Activated T-helper 17 cell treated with anti-CD3 and anti-CD28 coated beads, Interleukin-2, amount 50 U/mL, for 72 hours (primary cell): ENCODE data around the gene MRPL33. TPM values are rescaled to one million over a fixed set of nuclear protein-coding genes. Genes with fewer than 3 reads are reported as not detected.

Experiments
- ATAC-seq: fragments of 150-1000 bp; cut with Tn5 transposase; replicated peaks from 2 replicates; pipeline ENCODE4 v1.10.0; 2021; ENCODE audit warnings: mild to moderate bottlenecking, moderate library complexity
- H3K27ac Mint-ChIP-seq: one replicate; pipeline ENCODE4 v1.8.0; 2022; ENCODE audit warnings: mixed read lengths
- H3K27me3 Mint-ChIP-seq: one replicate; pipeline ENCODE4 v1.8.0; 2022; ENCODE audit warnings: mixed read lengths
- H3K36me3 Mint-ChIP-seq: one replicate; pipeline ENCODE4 v1.8.0; 2022; ENCODE audit warnings: low read depth, mild to moderate bottlenecking, mixed read lengths
- H3K4me1 Mint-ChIP-seq: one replicate; pipeline ENCODE4 v1.8.0; 2022; ENCODE audit warnings: mixed read lengths
- H3K4me3 Mint-ChIP-seq: one replicate; pipeline ENCODE4 v1.8.0; 2022; ENCODE audit warnings: mild to moderate bottlenecking, mixed read lengths
- H3K9me3 Mint-ChIP-seq: one replicate; pipeline ENCODE4 v1.8.0; 2022; ENCODE audit warnings: mixed read lengths
- total RNA-seq, 2 donors: library from RNA; stranded (reverse); gene quantifications; one replicate each; pipeline ENCODE4 v1.2.3, GENCODE V29; 2022

The MRPL33 gene
- total RNA-seq, 2 donors from 2014 or later: 53.1 to 76.3 TPM

- peaks cover 83% of the 10 kb centered on the region for H3K36me3 Mint-ChIP-seq
These were observed 5.2 kb downstream of the MRPL33 start for GRCh38 chr2:27776696-27777095.

GRCh38 chr2:27779417-27780055, 8.0 kb downstream of the MRPL33 start:
- H3K9me3 Mint-ChIP-seq: no peaks in the 10 kb centered on the region
- H3K36me3 Mint-ChIP-seq: peaks cover 73% of the 10 kb centered on the region
- peaks cover 10% of the 10 kb centered on the region for H3K4me1 Mint-ChIP-seq
- peak overlapping the region; percentile 47 for H3K27ac Mint-ChIP-seq
- H3K4me3 Mint-ChIP-seq: no peak overlapping the region
- H3K27me3 Mint-ChIP-seq: no peaks in the 10 kb centered on the region
- ATAC-seq: no peak

More at GRCh38 chr2:27776696-27777095, 5.2 kb downstream of the MRPL33 start:
- H3K27ac Mint-ChIP-seq: no peak overlapping the region
- H3K9me3 Mint-ChIP-seq: no peaks in the 10 kb centered on the region
- peaks cover 29% of the 10 kb centered on the region for H3K4me1 Mint-ChIP-seq
- ATAC-seq: no peak
- H3K4me3 Mint-ChIP-seq: no peak overlapping the region
- H3K27me3 Mint-ChIP-seq: no peaks in the 10 kb centered on the region

GRCh38 chr2:27781496-27781895, 10.0 kb downstream of the MRPL33 start:
- no peak for ATAC-seq
- Mint-ChIP-seq H3K4me1 (peaks cover 5% of the 10 kb centered on the region), H3K36me3 (peaks cover 66% of the 10 kb centered on the region), H3K9me3 (no peaks in the 10 kb centered on the region), H3K27me3 (no peaks in the 10 kb centered on the region), H3K4me3 (no peak overlapping the region), H3K27ac (no peak overlapping the region)

GRCh38 chr2:27782701-27783100, 11.2 kb downstream of the MRPL33 start:
- no peaks in the 10 kb centered on the region for H3K27me3 Mint-ChIP-seq
- no peak for ATAC-seq
- peaks cover 58% of the 10 kb centered on the region for H3K36me3 Mint-ChIP-seq
- H3K4me1 Mint-ChIP-seq: peaks cover 5% of the 10 kb centered on the region
- H3K4me3 Mint-ChIP-seq: no peak overlapping the region
- no peaks in the 10 kb centered on the region for H3K9me3 Mint-ChIP-seq
- H3K27ac Mint-ChIP-seq: no peak overlapping the region

GRCh38 chr2:27790796-27791195, 19.3 kb downstream of the MRPL33 start:
- H3K4me1 Mint-ChIP-seq: no peaks in the 10 kb centered on the region
- H3K4me3 Mint-ChIP-seq: no peak overlapping the region
- H3K36me3 Mint-ChIP-seq: no peaks in the 10 kb centered on the region
- ATAC-seq: no peak
- no peaks in the 10 kb centered on the region for H3K27me3 Mint-ChIP-seq
- H3K9me3 Mint-ChIP-seq: no peaks in the 10 kb centered on the region
- H3K27ac Mint-ChIP-seq: no peak overlapping the region

GRCh38 chr2:27792759-27793158, 21.2 kb downstream of the MRPL33 start:
- no peak overlapping the region for H3K4me3 Mint-ChIP-seq
- ATAC-seq: no peak
- H3K27ac Mint-ChIP-seq: no peak overlapping the region
- H3K36me3 Mint-ChIP-seq: no peaks in the 10 kb centered on the region
- no peaks in the 10 kb centered on the region for H3K4me1 Mint-ChIP-seq
- H3K27me3 Mint-ChIP-seq: no peaks in the 10 kb centered on the region
- H3K9me3 Mint-ChIP-seq: no peaks in the 10 kb centered on the region

GRCh38 chr2:27795093-27795834, 23.7 kb downstream of the MRPL33 start:
- H3K4me1 Mint-ChIP-seq: no peaks in the 10 kb centered on the region
- no peak for ATAC-seq
- H3K4me3 Mint-ChIP-seq: no peak overlapping the region
- H3K27ac Mint-ChIP-seq: no peak overlapping the region
- H3K9me3 Mint-ChIP-seq: no peaks in the 10 kb centered on the region
- no peaks in the 10 kb centered on the region for H3K27me3 Mint-ChIP-seq
- no peaks in the 10 kb centered on the region for H3K36me3 Mint-ChIP-seq

- ATAC-seq: no peak
These were observed 24.4 kb downstream of the MRPL33 start for GRCh38 chr2:27795868-27796277.

GRCh38 chr2:27796791-27797765, 25.6 kb downstream of the MRPL33 start:
- H3K27me3 Mint-ChIP-seq: no peaks in the 10 kb centered on the region
- ATAC-seq: no peak
- no peaks in the 10 kb centered on the region for H3K36me3 Mint-ChIP-seq
- H3K4me1 Mint-ChIP-seq: no peaks in the 10 kb centered on the region
- H3K4me3 Mint-ChIP-seq: no peak overlapping the region
- no peaks in the 10 kb centered on the region for H3K9me3 Mint-ChIP-seq
- no peak overlapping the region for H3K27ac Mint-ChIP-seq

More at GRCh38 chr2:27795868-27796277, 24.4 kb downstream of the MRPL33 start:
- H3K4me3 Mint-ChIP-seq: no peak overlapping the region
- no peaks in the 10 kb centered on the region for H3K4me1 Mint-ChIP-seq
- no peaks in the 10 kb centered on the region for H3K27me3 Mint-ChIP-seq
- no peaks in the 10 kb centered on the region for H3K9me3 Mint-ChIP-seq
- no peak overlapping the region for H3K27ac Mint-ChIP-seq
- no peaks in the 10 kb centered on the region for H3K36me3 Mint-ChIP-seq

- H3K4me3 Mint-ChIP-seq: no peak overlapping the region
- no peaks in the 10 kb centered on the region for H3K27me3 Mint-ChIP-seq
- ATAC-seq: no peak
- H3K9me3 Mint-ChIP-seq: no peaks in the 10 kb centered on the region
- no peaks in the 10 kb centered on the region for H3K4me1 Mint-ChIP-seq
- H3K27ac Mint-ChIP-seq: no peak overlapping the region
- H3K36me3 Mint-ChIP-seq: no peaks in the 10 kb centered on the region
These were observed 26.3 kb downstream of the MRPL33 start for GRCh38 chr2:27797841-27798240.

GRCh38 chr2:27798486-27798885, 27.0 kb downstream of the MRPL33 start:
- H3K4me1 Mint-ChIP-seq: no peaks in the 10 kb centered on the region
- H3K27me3 Mint-ChIP-seq: no peaks in the 10 kb centered on the region
- H3K27ac Mint-ChIP-seq: no peak overlapping the region
- no peaks in the 10 kb centered on the region for H3K9me3 Mint-ChIP-seq
- no peak overlapping the region for H3K4me3 Mint-ChIP-seq
- no peaks in the 10 kb centered on the region for H3K36me3 Mint-ChIP-seq
- ATAC-seq: no peak

- Mint-ChIP-seq H3K4me1 (no peaks in the 10 kb centered on the region), H3K4me3 (no peak overlapping the region), H3K36me3 (no peaks in the 10 kb centered on the region), H3K9me3 (no peaks in the 10 kb centered on the region), H3K27ac (no peak overlapping the region), H3K27me3 (no peaks in the 10 kb centered on the region)
- ATAC-seq: no peak
These were observed 27.6 kb downstream of the MRPL33 start for GRCh38 chr2:27798948-27799645.

- Mint-ChIP-seq H3K4me1 (no peaks in the 10 kb centered on the region), H3K9me3 (no peaks in the 10 kb centered on the region)
These were observed 28.1 kb downstream of the MRPL33 start for GRCh38 chr2:27799646-27800010.

GRCh38 chr2:27800856-27801255, 29.3 kb downstream of the MRPL33 start:
- H3K4me3 Mint-ChIP-seq: no peak overlapping the region
- ATAC-seq: no peak
- H3K27me3 Mint-ChIP-seq: no peaks in the 10 kb centered on the region
- no peaks in the 10 kb centered on the region for H3K9me3 Mint-ChIP-seq
- no peaks in the 10 kb centered on the region for H3K4me1 Mint-ChIP-seq
- no peaks in the 10 kb centered on the region for H3K36me3 Mint-ChIP-seq
- H3K27ac Mint-ChIP-seq: no peak overlapping the region

More at GRCh38 chr2:27799646-27800010, 28.1 kb downstream of the MRPL33 start:
- Mint-ChIP-seq H3K4me3 (no peak overlapping the region), H3K27me3 (no peaks in the 10 kb centered on the region), H3K36me3 (no peaks in the 10 kb centered on the region), H3K27ac (no peak overlapping the region)
- ATAC-seq: no peak
